ENCODE results near the gene SEMA3A. TPM values are rescaled to one million over a fixed set of nuclear protein-coding genes. Genes with fewer than 3 reads are reported as not detected.

The SEMA3A gene
- total RNA-seq, 2 donors from 2014 or later = 0.68 to 1.1 TPM

DNA sequence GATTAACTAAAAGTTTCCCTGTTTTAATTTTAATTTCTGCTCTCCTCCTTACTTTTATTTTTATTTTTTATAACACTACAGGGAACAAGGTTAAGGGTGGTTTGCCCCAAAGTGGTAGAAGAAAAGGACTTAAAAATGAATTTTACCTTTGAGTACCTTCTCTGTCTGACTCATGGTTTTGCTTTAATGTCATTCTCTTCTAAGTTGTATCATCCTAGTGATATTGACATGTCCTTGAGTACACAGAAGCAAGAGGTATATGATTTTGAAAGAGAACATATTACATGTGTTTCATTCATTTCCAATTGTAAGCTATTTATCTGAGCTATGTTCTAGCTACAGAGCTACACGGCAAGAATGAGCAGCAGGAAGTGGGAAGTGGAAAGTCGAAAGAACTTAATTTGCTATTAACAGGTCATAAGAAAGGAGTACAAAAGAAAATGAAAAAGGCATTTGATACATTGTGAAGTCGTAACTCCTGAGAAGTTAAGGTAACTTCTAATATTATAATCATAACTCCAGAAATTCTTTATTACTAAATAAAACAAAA, 112.5 kb downstream of the SEMA3A start:
- Histone ChIP-seq H3K27me3 (replicated peaks; ENCODE audit: insufficient read depth) (no peaks in the 10 kb centered on the region), H3K4me1 (ENCODE audit: control insufficient read depth in 1 of 2, low read depth in 2 of 2) (no peaks in the 10 kb centered on the region), H3K9me3 (no peaks in the 10 kb centered on the region), H3K27ac (no peak overlapping the region), H3K4me3 (no peak overlapping the region), H3K36me3 (no peaks in the 10 kb centered on the region)
- TF ChIP-seq, protein P1, sequence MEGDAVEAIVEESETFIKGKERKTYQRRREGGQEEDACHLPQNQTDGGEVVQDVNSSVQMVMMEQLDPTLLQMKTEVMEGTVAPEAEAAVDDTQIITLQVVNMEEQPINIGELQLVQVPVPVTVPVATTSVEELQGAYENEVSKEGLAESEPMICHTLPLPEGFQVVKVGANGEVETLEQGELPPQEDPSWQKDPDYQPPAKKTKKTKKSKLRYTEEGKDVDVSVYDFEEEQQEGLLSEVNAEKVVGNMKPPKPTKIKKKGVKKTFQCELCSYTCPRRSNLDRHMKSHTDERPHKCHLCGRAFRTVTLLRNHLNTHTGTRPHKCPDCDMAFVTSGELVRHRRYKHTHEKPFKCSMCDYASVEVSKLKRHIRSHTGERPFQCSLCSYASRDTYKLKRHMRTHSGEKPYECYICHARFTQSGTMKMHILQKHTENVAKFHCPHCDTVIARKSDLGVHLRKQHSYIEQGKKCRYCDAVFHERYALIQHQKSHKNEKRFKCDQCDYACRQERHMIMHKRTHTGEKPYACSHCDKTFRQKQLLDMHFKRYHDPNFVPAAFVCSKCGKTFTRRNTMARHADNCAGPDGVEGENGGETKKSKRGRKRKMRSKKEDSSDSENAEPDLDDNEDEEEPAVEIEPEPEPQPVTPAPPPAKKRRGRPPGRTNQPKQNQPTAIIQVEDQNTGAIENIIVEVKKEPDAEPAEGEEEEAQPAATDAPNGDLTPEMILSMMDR (IDR thresholded peaks at IDR 0.05) = no peak
- DNase-seq (ENCODE audit: low spot score) (no peak), ATAC-seq (ENCODE audit: insufficient number of reproducible peaks, low FRiP score, low read depth) (no peak)

DNA sequence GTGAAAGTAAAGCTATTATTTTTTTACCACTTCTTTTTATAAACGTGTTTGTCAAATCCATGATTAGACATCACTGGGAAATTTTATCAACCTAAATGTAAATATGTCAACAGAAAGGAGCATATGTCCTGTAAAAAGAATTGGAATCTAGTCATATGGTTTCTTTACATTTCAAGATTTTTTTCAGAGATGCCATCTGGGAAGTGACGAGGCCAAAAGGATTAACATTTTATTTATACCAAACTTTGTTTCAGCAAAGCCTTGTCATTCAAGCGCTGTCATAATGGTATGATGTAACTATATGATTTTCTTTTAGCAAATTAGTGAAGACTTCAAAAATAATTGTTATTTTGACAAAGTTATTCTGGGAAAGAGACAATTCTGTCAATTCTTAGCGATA, 117.3 kb downstream of the SEMA3A start:
- no peak for ATAC-seq (ENCODE audit: insufficient number of reproducible peaks, low FRiP score, low read depth)
- Histone ChIP-seq H3K4me1 (ENCODE audit: control insufficient read depth in 1 of 2, low read depth in 2 of 2) (no peaks in the 10 kb centered on the region), H3K4me3 (no peak overlapping the region), H3K27me3 (replicated peaks; ENCODE audit: insufficient read depth) (no peaks in the 10 kb centered on the region), H3K27ac (no peak overlapping the region), H3K9me3 (no peaks in the 10 kb centered on the region), H3K36me3 (no peaks in the 10 kb centered on the region)
- DNase-seq (ENCODE audit: low spot score) = no peak
- TF ChIP-seq, protein P1 (IDR thresholded peaks at IDR 0.05) = no peak

DNA sequence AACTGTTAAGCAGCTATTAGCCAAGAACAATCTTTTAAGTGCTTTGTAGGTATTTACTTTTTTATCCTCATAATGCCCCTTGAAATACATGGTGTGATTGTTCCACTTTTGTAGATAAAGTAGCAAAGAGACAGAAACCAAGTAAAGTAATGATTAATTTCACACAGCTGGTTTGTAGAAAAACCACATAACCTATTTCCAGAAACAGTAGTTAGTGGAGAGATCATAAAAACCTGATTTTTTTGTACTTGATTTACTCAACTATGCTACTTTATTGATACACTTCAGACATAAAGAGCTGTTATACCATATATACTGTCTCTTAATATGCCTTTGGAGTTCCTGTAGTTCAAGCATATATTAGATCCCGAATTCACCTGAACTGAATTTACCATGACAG, 118.4 kb downstream of the SEMA3A start:
- DNase-seq (ENCODE audit: low spot score) (no peak), ATAC-seq (ENCODE audit: insufficient number of reproducible peaks, low FRiP score, low read depth) (no peak)
- Histone ChIP-seq H3K9me3 (no peaks in the 10 kb centered on the region), H3K4me1 (ENCODE audit: control insufficient read depth in 1 of 2, low read depth in 2 of 2) (no peaks in the 10 kb centered on the region), H3K27ac (no peak overlapping the region), H3K4me3 (no peak overlapping the region), H3K27me3 (replicated peaks; ENCODE audit: insufficient read depth) (no peaks in the 10 kb centered on the region), H3K36me3 (no peaks in the 10 kb centered on the region)
- TF ChIP-seq, protein P1 (IDR thresholded peaks at IDR 0.05) = no peak

DNA sequence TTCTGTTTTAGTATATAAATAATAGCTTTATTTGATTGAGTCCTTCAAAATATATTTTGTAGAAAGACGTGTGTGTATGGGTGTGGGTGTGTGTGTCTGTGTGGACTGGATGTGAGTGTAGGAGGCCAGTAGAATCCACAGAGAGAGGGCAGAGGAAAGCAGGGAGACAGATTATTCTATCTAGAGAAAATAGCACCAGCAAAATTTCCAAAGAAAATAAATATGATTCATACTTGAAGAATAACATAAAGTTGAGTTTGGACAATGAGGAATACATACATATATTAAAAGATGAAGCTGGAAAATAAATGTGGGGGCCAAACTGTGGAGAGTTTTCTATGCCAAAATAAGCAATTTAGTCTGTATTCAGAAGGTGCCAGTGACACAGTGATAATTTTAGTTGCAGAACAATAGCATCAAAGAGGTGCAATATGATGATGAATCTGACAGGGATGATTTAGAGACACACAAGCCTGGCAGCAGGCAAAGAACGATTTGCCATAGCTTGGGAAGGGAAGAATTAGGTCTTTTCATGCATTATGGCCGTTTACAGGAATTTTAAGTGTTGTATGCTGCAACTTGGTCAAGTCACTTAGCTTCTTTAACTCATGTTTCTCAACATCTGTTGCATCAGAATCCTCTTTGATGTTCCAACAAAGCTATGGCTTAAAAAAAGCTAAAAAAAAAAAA, 121.3 kb downstream of the SEMA3A start:
- no peak for ATAC-seq (ENCODE audit: insufficient number of reproducible peaks, low FRiP score, low read depth)
- Histone ChIP-seq H3K9me3 (no peaks in the 10 kb centered on the region), H3K4me1 (ENCODE audit: control insufficient read depth in 1 of 2, low read depth in 2 of 2) (no peaks in the 10 kb centered on the region), H3K4me3 (no peak overlapping the region), H3K36me3 (no peaks in the 10 kb centered on the region), H3K27ac (no peak overlapping the region), H3K27me3 (replicated peaks; ENCODE audit: insufficient read depth) (no peaks in the 10 kb centered on the region)
- no peak for DNase-seq (ENCODE audit: low spot score)
- TF ChIP-seq, protein P1 (IDR thresholded peaks at IDR 0.05) = no peak

DNA sequence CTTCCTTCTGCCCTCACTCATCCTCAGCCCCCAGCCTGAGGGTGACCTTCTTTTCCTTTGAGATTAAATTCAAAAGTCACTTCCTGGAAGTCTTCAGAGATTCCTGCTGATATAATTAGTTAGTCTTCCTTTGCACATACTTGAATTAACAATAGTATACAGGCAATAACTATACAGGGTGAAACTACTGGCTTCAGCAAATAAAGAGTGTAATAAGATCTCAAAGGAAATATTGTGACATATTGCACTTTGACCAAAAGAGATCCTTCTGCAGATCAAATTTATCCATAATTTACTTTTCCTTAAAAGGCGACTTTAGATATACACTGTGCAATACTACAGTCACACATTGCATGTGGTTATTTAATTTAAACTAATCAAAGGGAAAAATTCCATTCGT, 123.8 kb downstream of the SEMA3A start:
- Histone ChIP-seq H3K4me3 (no peak overlapping the region), H3K9me3 (no peaks in the 10 kb centered on the region), H3K27ac (no peak overlapping the region), H3K27me3 (replicated peaks; ENCODE audit: insufficient read depth) (no peaks in the 10 kb centered on the region), H3K4me1 (ENCODE audit: control insufficient read depth in 1 of 2, low read depth in 2 of 2) (no peaks in the 10 kb centered on the region), H3K36me3 (no peaks in the 10 kb centered on the region)
- no peak for DNase-seq (ENCODE audit: low spot score)
- TF ChIP-seq, protein P1 (IDR thresholded peaks at IDR 0.05) = no peak
- ATAC-seq (ENCODE audit: insufficient number of reproducible peaks, low FRiP score, low read depth) = no peak
